KBM-7 (cell line): ENCODE results near the gene NEK7.

ENCODE experiments used
- DNase-seq: peaks from one replicate; pipeline ENCODE4 v3.0.0-alpha.2; 2015
- in situ Hi-C: fragments of 300-500 bp; cut with MboI; formaldehyde crosslinking; loops from 2 replicates; pipeline ENCODE4 v1.14.3; 2020; ENCODE audit warnings: low sequenced_read_pairs, low pct_unique_long_range_greater_than_20kb, mixed read lengths

NEK7 gene

DNA sequence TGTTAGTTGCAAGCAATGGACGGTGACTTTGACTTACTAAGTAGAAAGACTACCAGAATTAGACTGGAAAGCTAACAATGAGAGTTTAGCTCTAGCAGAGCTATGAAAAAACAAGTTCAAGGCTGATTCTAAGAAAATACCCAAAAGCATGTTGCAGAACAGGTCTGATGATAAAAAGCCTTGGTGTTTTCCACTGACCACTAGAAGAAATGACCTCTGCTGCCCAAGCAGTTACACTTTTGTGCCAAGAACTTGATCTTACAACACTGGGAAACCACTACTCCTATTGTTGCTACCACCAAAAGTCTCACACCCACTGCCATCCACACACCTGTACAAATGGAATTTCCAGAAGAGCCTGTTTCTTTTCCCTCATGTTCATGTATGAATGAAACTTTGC, 21.4 kb upstream of the NEK7 start:
- DNase-seq: no peak
- in situ Hi-C loops: no loop called here

DNA sequence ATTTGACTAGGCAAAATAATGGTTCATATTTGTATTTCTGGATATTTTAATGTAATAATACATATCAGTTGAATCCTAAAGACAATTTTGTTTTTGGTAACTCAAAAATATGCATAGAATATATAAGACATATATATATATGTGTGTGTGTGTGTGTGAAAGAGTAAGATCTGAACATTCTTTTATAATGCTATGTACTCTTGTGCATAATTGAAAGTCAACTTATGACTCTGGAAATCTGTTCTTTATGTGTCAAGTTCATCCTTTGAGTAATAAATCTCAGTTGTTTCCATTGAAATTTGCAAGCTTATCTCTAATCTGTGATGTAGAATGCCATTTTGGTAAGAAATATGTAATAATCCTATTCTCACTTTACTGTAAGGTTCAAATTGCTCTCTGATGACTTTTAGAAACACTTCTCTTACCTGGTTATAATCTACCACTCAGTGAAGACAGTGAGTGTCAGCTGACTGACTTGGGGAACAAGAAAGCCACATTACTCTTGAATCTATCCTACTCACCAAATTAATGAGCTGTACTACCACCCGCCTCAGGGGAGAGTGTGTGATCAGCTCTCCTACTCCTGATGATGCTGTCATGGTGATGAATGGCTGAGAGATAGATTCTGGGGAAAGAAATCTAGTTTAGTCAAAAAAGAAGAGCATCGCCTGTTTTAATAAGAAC, 15.0 kb upstream of the NEK7 start:
- no peak for DNase-seq
- in situ Hi-C loops: no loop called here

GRCh38 chr1:198143797-198144196, 13.0 kb upstream of the NEK7 start:
- in situ Hi-C loops: no loop called here
- no peak for DNase-seq

GRCh38 chr1:198147216-198147615, 9.6 kb upstream of the NEK7 start:
- DNase-seq: no peak
- in situ Hi-C loops: no loop called here

- in situ Hi-C loops: no loop called here
Observed at GRCh38 chr1:198150369-198150768, 6.4 kb upstream of the NEK7 start.

GRCh38 chr1:198151688-198152087, 5.1 kb upstream of the NEK7 start:
- in situ Hi-C loops: no loop called here
- no peak for DNase-seq

More at GRCh38 chr1:198150369-198150768, 6.4 kb upstream of the NEK7 start:
- DNase-seq: no peak

- no peak for DNase-seq
- in situ Hi-C loops: no loop called here
Observed at GRCh38 chr1:198153103-198153502, 3.7 kb upstream of the NEK7 start.

DNA sequence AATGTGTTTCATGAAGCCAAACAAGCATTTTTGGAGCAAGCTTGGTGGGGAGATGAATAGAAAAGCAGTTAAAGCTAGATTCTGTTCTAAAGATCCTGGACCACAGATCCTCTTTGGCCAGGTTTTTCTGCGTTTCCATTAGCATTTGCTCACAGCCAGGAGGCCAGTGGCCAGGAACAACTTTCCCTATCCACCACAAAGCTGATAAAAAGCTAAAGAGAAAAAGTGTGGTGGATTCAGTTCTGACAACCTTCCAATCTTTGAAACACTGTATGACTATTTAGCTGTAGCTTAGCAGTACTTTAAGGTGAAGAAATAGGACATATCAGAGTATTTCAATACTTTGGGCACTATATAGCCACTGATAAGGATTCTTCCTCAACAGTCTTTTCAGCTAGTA, 3.0 kb upstream of the NEK7 start:
- in situ Hi-C loops: no loop called here
- no peak for DNase-seq

DNA sequence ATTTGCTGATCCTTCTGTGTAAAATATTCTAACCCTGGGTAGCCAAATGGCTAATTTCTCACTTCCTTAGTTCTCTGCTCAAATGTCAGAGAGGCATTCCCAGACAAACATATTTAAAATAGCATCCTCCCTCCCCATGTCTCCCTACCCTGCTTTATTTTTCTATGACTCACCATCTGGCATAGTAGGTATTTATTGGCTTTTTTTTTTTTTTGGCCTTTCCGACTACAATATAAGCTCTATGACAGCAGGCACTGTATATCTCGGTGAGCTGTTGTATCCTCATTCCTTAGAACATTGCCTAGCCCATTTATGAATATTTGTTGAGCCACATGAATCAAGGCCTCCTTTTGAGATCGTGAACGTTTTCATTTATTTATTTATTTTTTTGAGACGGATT, 1.5 kb upstream of the NEK7 start:
- no peak for DNase-seq
- in situ Hi-C loops: no loop called here

GRCh38 chr1:198156111-198156744, 570 bp upstream of the NEK7 start:
- peak; percentile 87 for DNase-seq
- in situ Hi-C loops: no loop called here

DNA sequence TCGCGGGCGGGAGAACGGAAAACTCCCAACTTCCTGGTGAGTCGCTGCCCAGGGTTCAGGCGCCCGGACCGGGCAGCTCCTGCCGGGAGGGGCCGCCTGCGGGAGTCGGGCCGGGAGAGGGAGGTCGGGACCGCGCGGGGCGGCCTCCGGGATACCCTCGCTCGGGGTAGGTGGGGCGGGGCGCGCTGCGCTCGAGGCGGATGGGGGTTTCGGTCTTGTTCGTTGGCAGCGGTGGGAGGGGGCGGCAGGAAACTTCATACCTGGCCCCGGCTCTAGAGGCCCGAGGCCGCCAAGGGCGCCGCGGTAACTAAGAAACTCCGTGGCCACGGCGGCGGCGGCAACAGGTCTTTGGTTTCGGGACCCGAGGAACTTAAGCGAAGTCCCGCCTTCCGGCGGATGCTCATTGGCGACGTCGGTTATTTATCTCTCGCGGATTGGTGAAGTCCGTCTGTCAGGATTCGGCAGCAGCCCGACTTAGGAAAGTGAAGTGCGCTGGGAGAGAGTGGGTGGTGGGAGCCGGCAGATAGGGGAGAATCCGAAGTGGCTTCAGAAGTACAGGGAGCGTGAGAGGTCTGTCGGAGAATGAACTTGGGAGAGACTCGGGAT, 546 bp downstream of the NEK7 start:
- in situ Hi-C loops: no loop called here
- DNase-seq: peak; percentile 86

- in situ Hi-C loops: no loop called here
- DNase-seq: peak; percentile 65
Observed at GRCh38 chr1:198157847-198158725, 1.3 kb downstream of the NEK7 start.

DNA sequence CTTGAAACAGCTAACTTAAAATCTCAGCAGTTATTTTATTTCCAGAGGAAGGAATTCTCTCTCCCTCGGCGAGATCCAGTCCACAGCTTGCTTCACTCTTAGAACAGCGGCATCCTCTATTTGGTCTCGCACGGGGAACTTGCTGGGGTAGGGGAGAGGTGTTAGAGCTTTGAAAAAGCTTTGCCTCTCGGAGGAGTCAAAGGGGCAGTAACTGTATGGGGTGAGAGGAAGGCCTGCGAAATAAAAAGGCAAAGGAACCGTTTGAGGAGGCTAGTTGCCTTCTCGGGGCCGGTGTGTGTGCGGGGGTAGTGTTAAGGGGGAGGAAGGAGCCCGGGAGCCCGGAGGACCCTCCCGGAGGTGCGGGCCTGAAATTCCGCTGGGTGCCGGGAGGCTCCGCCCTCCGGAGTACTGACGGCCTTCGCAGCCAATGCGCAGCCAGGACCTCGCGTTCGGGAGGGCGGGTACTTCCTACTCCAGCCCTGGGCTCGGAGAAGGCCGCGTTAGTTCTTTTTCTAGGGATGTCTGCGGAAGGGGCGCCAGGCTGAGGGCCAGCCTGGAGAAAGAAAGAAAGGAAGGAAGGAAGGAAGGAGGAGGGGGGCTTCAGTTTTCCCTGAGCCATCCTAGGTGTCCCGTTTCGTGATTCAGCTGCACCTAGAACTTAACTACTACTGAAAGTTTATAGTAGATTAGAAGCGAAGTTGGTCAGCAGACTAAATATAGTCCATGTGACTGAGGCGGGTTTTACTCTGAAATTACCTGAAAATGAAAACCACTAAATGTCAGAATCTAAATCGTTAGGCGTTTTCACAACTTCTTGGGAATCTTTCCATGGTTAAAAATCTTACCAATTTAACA, 2.2 kb downstream of the NEK7 start:
- peak; percentile 92 for DNase-seq
- in situ Hi-C loops: no loop called here

- in situ Hi-C loops: no loop called here
- no peak for DNase-seq
Observed at GRCh38 chr1:198160222-198160621, 3.4 kb downstream of the NEK7 start.

- in situ Hi-C loops: no loop called here
- no peak for DNase-seq
Observed at GRCh38 chr1:198160946-198161614, 4.3 kb downstream of the NEK7 start.

DNA sequence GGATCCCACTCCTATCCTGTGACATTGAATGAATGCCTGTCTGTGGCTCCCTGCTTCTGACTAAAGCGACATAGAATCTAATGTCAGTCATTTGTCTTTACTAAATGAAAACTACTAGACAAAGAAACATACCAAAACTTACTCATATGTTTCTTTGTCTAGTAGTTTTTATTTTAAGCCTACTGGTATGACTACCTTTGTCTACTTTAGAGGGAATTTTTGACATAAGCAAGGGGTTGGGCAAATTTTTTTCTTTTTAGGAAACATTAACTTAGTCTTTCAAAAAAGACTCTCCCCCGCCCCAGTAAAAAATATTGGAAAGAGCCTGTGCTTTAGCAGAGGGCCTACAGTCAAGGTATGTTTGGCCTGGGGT, 4.9 kb downstream of the NEK7 start:
- DNase-seq: no peak
- in situ Hi-C loops: no loop called here

DNA sequence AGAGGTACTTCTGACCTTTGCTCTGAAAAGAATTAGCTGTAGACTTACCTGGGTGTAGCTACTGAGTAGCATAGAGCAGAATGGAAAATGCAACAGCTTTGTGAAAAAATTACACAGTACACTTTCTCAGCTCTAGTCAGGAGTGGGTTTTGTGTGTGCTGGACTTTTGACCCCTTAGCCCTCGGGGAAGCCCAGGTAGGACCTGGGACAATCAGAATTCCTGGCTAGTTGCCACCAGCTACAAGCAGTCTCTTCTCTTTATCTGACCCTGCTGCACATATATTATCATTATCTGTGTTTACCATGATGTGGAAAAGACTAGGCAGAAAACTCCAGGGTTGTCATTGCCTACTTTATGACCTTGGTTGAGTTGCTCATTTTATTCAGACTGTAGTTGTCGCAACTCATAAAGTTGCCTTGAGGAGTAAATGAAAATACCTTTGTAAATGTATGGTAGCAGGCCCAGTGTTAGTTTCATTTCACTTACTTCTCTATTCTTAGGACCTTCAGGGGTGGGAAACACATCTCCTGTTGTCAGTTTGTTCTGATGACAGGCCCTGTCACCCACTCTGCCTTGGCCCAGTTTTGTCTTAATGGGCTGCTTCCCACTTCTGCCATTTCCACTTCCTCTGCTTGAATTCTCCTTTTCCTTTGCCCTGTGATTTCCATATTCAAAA, 5.4 kb downstream of the NEK7 start:
- peak; percentile 74 for DNase-seq
- in situ Hi-C loops: no loop called here
